ENCODE measurements around the gene POLR3GL. TPM values are rescaled to one million over a fixed set of nuclear protein-coding genes. Genes with fewer than 3 reads are reported as not detected.
"Not testable (repeated sequence)": the region's sequence is repeated elsewhere in the genome, so short reads cannot be mapped to it uniquely, and the experiment has no call there.

POLR3GL gene
- total RNA-seq, 1 donor: 15.7 TPM

DNA sequence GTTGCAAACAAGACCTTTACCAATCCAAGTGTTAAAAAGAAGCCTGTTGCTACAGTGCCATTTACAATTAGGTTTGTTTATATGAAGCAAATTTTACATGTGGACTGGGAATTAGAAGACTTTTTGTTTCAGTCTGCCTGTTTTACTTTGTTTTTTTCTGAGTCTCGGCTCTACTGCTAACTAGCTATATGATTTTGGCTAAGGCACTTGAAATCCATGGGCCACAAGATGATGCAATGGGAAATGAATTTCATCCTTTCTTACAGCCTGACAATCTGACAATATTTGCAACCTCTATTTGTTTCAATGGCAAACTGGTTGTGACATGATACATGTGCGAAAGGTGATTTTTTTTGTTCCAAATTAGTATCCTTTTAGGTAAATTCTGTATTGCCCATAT is 42.2 kb upstream of the POLR3GL start:
- H3K4me3 ChIP-seq (ENCODE audit: low read depth, low read length): no peak overlapping the region
- peak; percentile 54 for DNase-seq (ENCODE audit: low read depth)
- TF ChIP-seq, protein P1, sequence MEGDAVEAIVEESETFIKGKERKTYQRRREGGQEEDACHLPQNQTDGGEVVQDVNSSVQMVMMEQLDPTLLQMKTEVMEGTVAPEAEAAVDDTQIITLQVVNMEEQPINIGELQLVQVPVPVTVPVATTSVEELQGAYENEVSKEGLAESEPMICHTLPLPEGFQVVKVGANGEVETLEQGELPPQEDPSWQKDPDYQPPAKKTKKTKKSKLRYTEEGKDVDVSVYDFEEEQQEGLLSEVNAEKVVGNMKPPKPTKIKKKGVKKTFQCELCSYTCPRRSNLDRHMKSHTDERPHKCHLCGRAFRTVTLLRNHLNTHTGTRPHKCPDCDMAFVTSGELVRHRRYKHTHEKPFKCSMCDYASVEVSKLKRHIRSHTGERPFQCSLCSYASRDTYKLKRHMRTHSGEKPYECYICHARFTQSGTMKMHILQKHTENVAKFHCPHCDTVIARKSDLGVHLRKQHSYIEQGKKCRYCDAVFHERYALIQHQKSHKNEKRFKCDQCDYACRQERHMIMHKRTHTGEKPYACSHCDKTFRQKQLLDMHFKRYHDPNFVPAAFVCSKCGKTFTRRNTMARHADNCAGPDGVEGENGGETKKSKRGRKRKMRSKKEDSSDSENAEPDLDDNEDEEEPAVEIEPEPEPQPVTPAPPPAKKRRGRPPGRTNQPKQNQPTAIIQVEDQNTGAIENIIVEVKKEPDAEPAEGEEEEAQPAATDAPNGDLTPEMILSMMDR (IDR thresholded peaks at IDR 0.05; ENCODE audit: insufficient read depth, low read length): no peak

DNA sequence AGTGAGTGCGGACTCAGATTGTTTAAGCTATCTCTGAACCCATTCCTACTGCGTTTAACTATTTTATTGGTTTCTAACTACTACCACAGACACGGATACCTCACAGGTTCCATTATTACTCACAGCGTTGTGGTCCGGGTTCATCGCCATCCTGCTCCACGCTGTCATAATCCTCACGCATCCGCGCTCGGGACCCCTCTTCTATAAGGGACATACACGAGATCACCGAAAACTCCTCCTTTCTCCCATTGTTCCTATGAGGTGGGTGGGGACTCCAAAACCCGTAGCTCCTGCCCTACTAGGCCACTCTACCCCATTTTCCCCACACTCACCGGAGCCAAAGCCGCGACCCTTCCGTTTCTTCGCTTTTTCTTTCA is 37.8 kb upstream of the POLR3GL start:
- peak overlapping the region; percentile 93 for H3K4me3 ChIP-seq (ENCODE audit: low read depth, low read length)
- DNase-seq (ENCODE audit: low read depth): no peak
- TF ChIP-seq, protein P1 (IDR thresholded peaks at IDR 0.05; ENCODE audit: insufficient read depth, low read length): no peak

DNA sequence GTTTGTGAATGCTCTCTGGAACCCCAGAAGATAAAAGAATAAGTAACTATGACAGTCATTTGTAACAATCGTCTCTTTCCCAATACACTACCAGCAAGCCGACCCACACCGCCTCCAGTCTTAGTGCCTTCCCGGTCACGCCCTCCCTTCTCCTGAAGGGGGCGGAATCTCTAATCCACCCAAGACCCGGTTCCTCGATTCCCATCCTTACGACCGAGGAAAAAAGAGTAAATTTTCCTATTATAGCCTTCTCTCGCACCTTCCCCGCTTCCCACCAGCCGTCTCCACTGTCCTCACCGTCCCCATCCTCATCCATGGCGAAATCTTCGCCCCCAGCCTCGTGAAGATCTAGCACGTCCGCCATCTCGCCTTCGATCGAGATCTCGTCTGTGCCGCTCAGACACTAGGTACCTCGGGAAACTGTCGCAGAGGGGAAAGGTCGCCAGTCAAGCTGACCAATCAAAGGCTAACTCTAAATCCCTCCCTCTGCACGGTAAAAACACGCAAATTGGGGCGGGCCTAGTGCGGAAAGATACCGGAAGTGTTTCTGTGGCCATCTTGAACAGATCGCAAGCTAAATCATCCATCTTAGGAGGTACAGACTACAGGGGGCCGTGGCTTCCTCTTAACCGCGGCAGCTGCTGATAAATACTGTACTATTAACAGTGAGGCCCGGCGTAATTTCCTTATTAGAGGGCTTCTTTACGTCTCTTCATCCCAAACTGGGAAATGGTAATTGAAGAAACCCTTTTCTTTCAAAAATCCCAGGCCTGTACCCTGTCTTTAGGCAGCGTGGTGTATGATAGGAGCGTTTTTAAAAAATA is 37.2 kb upstream of the POLR3GL start, which contains the start of gene RBM8A:
RBM8A (minus strand) TSS at position 422 of the 824 bp plus-strand sequence; CDS start at position 364, 58 bp downstream.
- DNase-seq (ENCODE audit: low read depth): peak; percentile 99
- TF ChIP-seq, protein P1 (IDR thresholded peaks at IDR 0.05; ENCODE audit: insufficient read depth, low read length): peak; percentile 72
- H3K4me3 ChIP-seq (ENCODE audit: low read depth, low read length): peak within 1 kb of the TSS; percentile 93

- TF ChIP-seq, protein P1 (IDR thresholded peaks at IDR 0.05; ENCODE audit: insufficient read depth, low read length): no peak
- no peak for DNase-seq (ENCODE audit: low read depth)
- H3K4me3 ChIP-seq (ENCODE audit: low read depth, low read length): peak overlapping the region; percentile 93
Observed at GRCh38 chr1:145927916-145928643, 36.4 kb upstream of the POLR3GL start.

GRCh38 chr1:145932522-145933009 is 31.9 kb upstream of the POLR3GL start:
- H3K4me3 ChIP-seq (ENCODE audit: low read depth, low read length); DNase-seq (ENCODE audit: low read depth): not testable (repeated sequence)

DNA sequence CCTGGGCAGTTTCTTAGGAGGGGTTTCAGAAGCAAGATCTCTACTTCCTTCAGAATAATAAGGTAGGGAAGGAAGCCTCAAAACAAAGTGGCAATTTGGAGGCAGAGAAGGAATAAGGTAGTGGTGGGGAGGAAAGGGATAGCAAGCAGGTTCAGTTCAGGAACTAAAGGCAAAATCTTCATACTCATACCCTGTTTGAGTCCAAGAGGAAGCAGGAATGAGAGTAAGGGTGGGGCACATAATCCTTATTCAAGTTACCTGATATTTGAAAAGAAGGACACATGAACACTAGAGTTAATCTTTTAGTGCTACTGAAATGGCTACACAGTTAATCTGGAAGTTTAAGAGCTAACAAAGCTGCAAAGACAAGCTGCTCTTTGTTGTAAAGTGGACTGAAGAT is 28.8 kb upstream of the POLR3GL start:
- DNase-seq (ENCODE audit: low read depth): no peak
- H3K4me3 ChIP-seq (ENCODE audit: low read depth, low read length): no peak overlapping the region
- TF ChIP-seq, protein P1 (IDR thresholded peaks at IDR 0.05; ENCODE audit: insufficient read depth, low read length): no peak

DNA sequence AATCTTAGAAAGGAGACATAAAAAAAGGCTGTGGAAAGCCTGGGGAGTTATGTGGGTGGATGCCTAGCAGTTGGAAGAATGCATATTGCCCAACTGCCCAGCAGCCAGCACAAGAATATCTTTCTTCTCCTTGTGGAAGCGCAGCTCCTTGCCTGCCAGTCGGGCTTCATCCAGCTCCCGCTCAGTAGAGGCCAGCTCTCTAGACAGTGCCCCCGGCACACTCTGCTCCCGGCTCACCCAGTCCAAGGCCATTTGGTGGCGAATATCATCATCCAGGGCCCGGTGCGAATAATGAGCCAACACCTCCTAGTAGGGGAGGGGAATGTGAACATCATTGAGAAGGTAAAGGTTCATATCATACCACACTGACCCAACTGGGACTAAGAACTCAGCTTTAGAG is 28.2 kb upstream of the POLR3GL start:
- no peak overlapping the region for H3K4me3 ChIP-seq (ENCODE audit: low read depth, low read length)
- DNase-seq (ENCODE audit: low read depth): no peak
- TF ChIP-seq, protein P1 (IDR thresholded peaks at IDR 0.05; ENCODE audit: insufficient read depth, low read length): no peak

Measured in fibroblast of the aortic adventitia (primary cell).